Prostate gland (tissue), 2 donors: ENCODE data around the gene VAMP7.

Source experiments
- CTCF ChIP-seq, 4 experiments: fragments of 200-600 bp in 2 of 4; fragments of 450-650 bp in 2 of 4; sonication (generic) in 2 of 4; IDR thresholded peaks; 1 replicate in 3 of 4; 2 replicates in 1 of 4; pipeline ENCODE4 v1.5.1; 2016 to 2019; ENCODE audit warnings: antibody characterized with exemption in 4 of 4, mild to moderate bottlenecking in 2 of 4, moderate library complexity in 2 of 4
- POLR2A ChIP-seq: fragments of 450-650 bp; IDR thresholded peaks from one replicate; pipeline ENCODE4 v1.6.1; 2016; ENCODE audit warnings: antibody characterized with exemption, mild to moderate bottlenecking

- TF ChIP-seq CTCF (IDR thresholded peaks at IDR 0.05) (peak in 2 of 4 experiments; percentile 16 to 38), POLR2A (no peak)
These were observed 85.7 kb downstream of the VAMP7 start for GRCh38 chrX:155966876-155967275.
